ENCODE results near the gene PRKAG1. TPM values are rescaled to one million over a fixed set of nuclear protein-coding genes. Genes with fewer than 3 reads are reported as not detected.

Gene PRKAG1
- total RNA-seq, 1 donor from 2014 or later: 24.0 TPM

- no peak for DNase-seq (ENCODE audit: low spot score)
- H3K27me3 Mint-ChIP-seq (ENCODE audit: unreplicated experiment): peaks cover 26% of the 10 kb centered on the region
- H3K9me3 Mint-ChIP-seq (ENCODE audit: unreplicated experiment): no peaks in the 10 kb centered on the region
- TF ChIP-seq CTCF (IDR thresholded peaks at IDR 0.05; ENCODE audit: unreplicated experiment): no peak
- H3K4me1 Mint-ChIP-seq (ENCODE audit: unreplicated experiment): peaks cover 20% of the 10 kb centered on the region
- H3K27ac Mint-ChIP-seq (ENCODE audit: unreplicated experiment): no peak overlapping the region
- peaks cover 8% of the 10 kb centered on the region for H3K36me3 Mint-ChIP-seq (ENCODE audit: low read depth, unreplicated experiment)
- H3K4me3 Mint-ChIP-seq (ENCODE audit: unreplicated experiment): no peak overlapping the region
These were observed 50.6 kb downstream of the PRKAG1 start for GRCh38 chr12:48967991-48968390.

GRCh38 chr12:48966177-48966895 is 52.2 kb downstream of the PRKAG1 start:
- H3K36me3 Mint-ChIP-seq (ENCODE audit: low read depth, unreplicated experiment): peaks cover 8% of the 10 kb centered on the region
- peaks cover 24% of the 10 kb centered on the region for H3K4me1 Mint-ChIP-seq (ENCODE audit: unreplicated experiment)
- DNase-seq (ENCODE audit: low spot score): no peak
- no peak overlapping the region for H3K27ac Mint-ChIP-seq (ENCODE audit: unreplicated experiment)
- peaks cover 15% of the 10 kb centered on the region for H3K27me3 Mint-ChIP-seq (ENCODE audit: unreplicated experiment)
- TF ChIP-seq CTCF (IDR thresholded peaks at IDR 0.05; ENCODE audit: unreplicated experiment): no peak
- H3K4me3 Mint-ChIP-seq (ENCODE audit: unreplicated experiment): no peak overlapping the region
- no peaks in the 10 kb centered on the region for H3K9me3 Mint-ChIP-seq (ENCODE audit: unreplicated experiment)

- peaks cover 25% of the 10 kb centered on the region for H3K4me1 Mint-ChIP-seq (ENCODE audit: unreplicated experiment)
- H3K27me3 Mint-ChIP-seq (ENCODE audit: unreplicated experiment): peaks cover 6% of the 10 kb centered on the region
- H3K27ac Mint-ChIP-seq (ENCODE audit: unreplicated experiment): no peak overlapping the region
- no peaks in the 10 kb centered on the region for H3K9me3 Mint-ChIP-seq (ENCODE audit: unreplicated experiment)
- H3K36me3 Mint-ChIP-seq (ENCODE audit: low read depth, unreplicated experiment): no peaks in the 10 kb centered on the region
- no peak for DNase-seq (ENCODE audit: low spot score)
- H3K4me3 Mint-ChIP-seq (ENCODE audit: unreplicated experiment): no peak overlapping the region
- TF ChIP-seq CTCF (IDR thresholded peaks at IDR 0.05; ENCODE audit: unreplicated experiment): no peak
These were observed 53.2 kb downstream of the PRKAG1 start for GRCh38 chr12:48965298-48965838.

- Mint-ChIP-seq H3K27ac (ENCODE audit: unreplicated experiment) (peak overlapping the region; percentile 48), H3K4me1 (ENCODE audit: unreplicated experiment) (peaks cover 33% of the 10 kb centered on the region), H3K4me3 (ENCODE audit: unreplicated experiment) (no peak overlapping the region), H3K9me3 (ENCODE audit: unreplicated experiment) (no peaks in the 10 kb centered on the region), H3K27me3 (ENCODE audit: unreplicated experiment) (peaks cover 8% of the 10 kb centered on the region), H3K36me3 (ENCODE audit: low read depth, unreplicated experiment) (no peaks in the 10 kb centered on the region)
- DNase-seq (ENCODE audit: low spot score): no peak
- no peak for TF ChIP-seq CTCF (IDR thresholded peaks at IDR 0.05; ENCODE audit: unreplicated experiment)
These were observed 56.8 kb downstream of the PRKAG1 start for GRCh38 chr12:48961801-48962200.

- peak overlapping the region; percentile 38 for H3K27ac Mint-ChIP-seq (ENCODE audit: unreplicated experiment)
- peaks cover 38% of the 10 kb centered on the region for H3K4me1 Mint-ChIP-seq (ENCODE audit: unreplicated experiment)
- H3K36me3 Mint-ChIP-seq (ENCODE audit: low read depth, unreplicated experiment): peaks cover under 1% of the 10 kb centered on the region
- H3K9me3 Mint-ChIP-seq (ENCODE audit: unreplicated experiment): no peaks in the 10 kb centered on the region
- no peak for DNase-seq (ENCODE audit: low spot score)
- no peak overlapping the region for H3K4me3 Mint-ChIP-seq (ENCODE audit: unreplicated experiment)
- peaks cover 9% of the 10 kb centered on the region for H3K27me3 Mint-ChIP-seq (ENCODE audit: unreplicated experiment)
- TF ChIP-seq CTCF (IDR thresholded peaks at IDR 0.05; ENCODE audit: unreplicated experiment): no peak
These were observed 57.2 kb downstream of the PRKAG1 start for GRCh38 chr12:48961331-48961730.
